Measurements from ENCODE around the gene RELCH.

- TF ChIP-seq CTCF (IDR thresholded peaks at IDR 0.05; ENCODE audit: low read depth, low read length, poor library complexity, severe bottlenecking) (no peak), EZH2phosphoT487 (IDR thresholded peaks at IDR 0.05; ENCODE audit: borderline replicate concordance, low read length) (no peak)
These were observed 93.0 kb downstream of the RELCH start for GRCh38 chr18:62280058-62280457.

Measured in DOHH2 (cell line).